Smooth muscle cell (in vitro differentiated cells): ENCODE results near the gene PPP4R2. TPM values are rescaled to one million over a fixed set of nuclear protein-coding genes. Genes with fewer than 3 reads are reported as not detected.

Experiments used
- DNase-seq: peaks from one replicate; lab custom pipeline; 2025; ENCODE audit not compliant: unreplicated experiment; lab: John Stamatoyannopoulos, UW
- H2AFZ ChIP-seq: fragments of 200-600 bp; sonication (generic); 2 replicates; pipeline ENCODE4 v1.6.0; 2016; ENCODE audit warnings: antibody characterized with exemption, low read depth, mild to moderate bottlenecking
- H3F3A ChIP-seq: fragments of 200-600 bp; sonication (generic); 2 replicates; pipeline ENCODE4 v1.6.0; 2017; ENCODE audit warnings: antibody characterized with exemption, low read depth
- H3K27ac ChIP-seq: fragments of 200-600 bp; sonication (generic); 2 replicates; pipeline ENCODE4 v1.5.1; 2016; ENCODE audit warnings: low read depth, mild to moderate bottlenecking
- H3K27me3 ChIP-seq: fragments of 200-600 bp; sonication (generic); 2 replicates; pipeline ENCODE4 v1.6.1; 2016; ENCODE audit warnings: low read depth, mild to moderate bottlenecking
- H3K36me3 ChIP-seq: fragments of 200-600 bp; sonication (generic); 2 replicates; pipeline ENCODE4 v1.5.1; 2016; ENCODE audit warnings: low read depth
- H3K4me1 ChIP-seq: fragments of 200-600 bp; sonication (generic); 2 replicates; pipeline ENCODE4 v1.5.1; 2016; ENCODE audit warnings: low read depth
- H3K4me2 ChIP-seq: fragments of 200-600 bp; sonication (generic); 2 replicates; pipeline ENCODE4 v1.6.0; 2016; ENCODE audit warnings: mild to moderate bottlenecking
- H3K4me3 ChIP-seq: fragments of 200-600 bp; sonication (generic); 2 replicates; pipeline ENCODE4 v1.5.1; 2016; ENCODE audit warnings: mild to moderate bottlenecking
- H3K79me2 ChIP-seq: fragments of 200-600 bp; sonication (generic); 2 replicates; pipeline ENCODE4 v1.6.0; 2016; ENCODE audit warnings: low read depth, mild to moderate bottlenecking
- H3K9ac ChIP-seq: fragments of 200-600 bp; sonication (generic); 2 replicates; pipeline ENCODE4 v1.6.0; 2016; ENCODE audit warnings: low read depth
- H3K9me3 ChIP-seq: fragments of 200-600 bp; sonication (generic); replicated peaks from 2 replicates; pipeline ENCODE4 v1.5.1; 2016; ENCODE audit warnings: low read depth
- H4K20me1 ChIP-seq: fragments of 200-600 bp; sonication (generic); 2 replicates; pipeline ENCODE4 v1.6.0; 2016; ENCODE audit warnings: low read depth
- CTCF ChIP-seq: fragments of 200-600 bp; sonication (generic); IDR thresholded peaks from 2 replicates; pipeline ENCODE4 v1.5.1; 2017; ENCODE audit warnings: borderline replicate concordance, mild to moderate bottlenecking, antibody characterized with exemption; ENCODE audit not compliant: insufficient read depth, poor library complexity, severe bottlenecking
- WGBS: methylation state at CpG from one replicate; pipeline ENCODE4 v1.1.7; 2016; ENCODE audit warnings: low lambda C conversion rate; 5-methylcytosine and 5-hydroxymethylcytosine counted together
- polyA plus RNA-seq: library from polyadenylated mRNA; unstranded; fragments of >200 nt; fragmentation: Nextera tagmentation; extraction: Ambion mirVana; gene quantifications from 2 replicates; pipeline ENCODE4 v1.2.1, GENCODE V29; 2016
- total RNA-seq: library from RNA; depleted of rRNA; stranded (reverse); fragments of >200 nt; gene quantifications from 2 replicates; pipeline ENCODE4 v1.2.3, GENCODE V29; 2014

Gene PPP4R2
- total and polyA plus RNA-seq, 2 experiments from 2014 or later = 34.6 to 52.2 TPM

GRCh38 chr3:72982609-72983366 is 13.8 kb upstream of the PPP4R2 start:
- H3K27ac ChIP-seq = no peak overlapping the region
- H2AFZ ChIP-seq = no peak overlapping the region
- no peaks in the 10 kb centered on the region for H3F3A ChIP-seq
- H3K9ac ChIP-seq = no peak overlapping the region
- H3K79me2 ChIP-seq = no peaks in the 10 kb centered on the region
- H3K36me3 ChIP-seq = no peaks in the 10 kb centered on the region
- H3K4me1 ChIP-seq = no peaks in the 10 kb centered on the region
- no peaks in the 10 kb centered on the region for H3K27me3 ChIP-seq
- H3K9me3 ChIP-seq = peaks cover 2% of the 10 kb centered on the region
- WGBS = 92% methylated on average over 3 of the region's 3 CpGs
- H3K4me3 ChIP-seq = no peak overlapping the region
- H4K20me1 ChIP-seq = no peaks in the 10 kb centered on the region
- no peak overlapping the region for H3K4me2 ChIP-seq
- no peak for TF ChIP-seq CTCF
- DNase-seq = no peak

- 93% methylated on average over 1 of the region's 1 CpG for WGBS
- no peak for TF ChIP-seq CTCF
- H3K4me2 ChIP-seq = no peak overlapping the region
Observed at GRCh38 chr3:72985576-72985975, 11.0 kb upstream of the PPP4R2 start.

GRCh38 chr3:72990701-72991395 is 5.8 kb upstream of the PPP4R2 start:
- H3K4me3 ChIP-seq = no peak overlapping the region
- H4K20me1 ChIP-seq = no peaks in the 10 kb centered on the region
- no peaks in the 10 kb centered on the region for H3K4me1 ChIP-seq
- H3K36me3 ChIP-seq = no peaks in the 10 kb centered on the region
- H3F3A ChIP-seq = no peaks in the 10 kb centered on the region
- H3K9ac ChIP-seq = no peak overlapping the region
- H3K79me2 ChIP-seq = no peaks in the 10 kb centered on the region
- no peak overlapping the region for H3K4me2 ChIP-seq
- no peak for TF ChIP-seq CTCF
- no peaks in the 10 kb centered on the region for H3K27me3 ChIP-seq
- H2AFZ ChIP-seq = no peak overlapping the region
- WGBS = 93% methylated on average over 5 of the region's 5 CpGs
- DNase-seq = no peak
- no peak overlapping the region for H3K27ac ChIP-seq
- no peaks in the 10 kb centered on the region for H3K9me3 ChIP-seq

More at GRCh38 chr3:72985576-72985975, 11.0 kb upstream of the PPP4R2 start:
- Histone ChIP-seq H3F3A (no peaks in the 10 kb centered on the region), H3K9me3 (peaks cover 2% of the 10 kb centered on the region), H2AFZ (no peak overlapping the region), H3K4me1 (no peaks in the 10 kb centered on the region), H3K36me3 (no peaks in the 10 kb centered on the region), H4K20me1 (no peaks in the 10 kb centered on the region), H3K27me3 (no peaks in the 10 kb centered on the region), H3K4me3 (no peak overlapping the region), H3K79me2 (no peaks in the 10 kb centered on the region), H3K27ac (no peak overlapping the region), H3K9ac (no peak overlapping the region)
- DNase-seq = no peak

GRCh38 chr3:72991522-72991921 is 5.1 kb upstream of the PPP4R2 start:
- no peak for TF ChIP-seq CTCF
- Histone ChIP-seq H3K4me2 (no peak overlapping the region), H3K79me2 (no peaks in the 10 kb centered on the region), H3K4me3 (no peak overlapping the region), H3K9ac (no peak overlapping the region), H3K27ac (no peak overlapping the region), H3K9me3 (no peaks in the 10 kb centered on the region), H3K4me1 (peaks cover 3% of the 10 kb centered on the region), H3K36me3 (no peaks in the 10 kb centered on the region), H4K20me1 (no peaks in the 10 kb centered on the region), H3K27me3 (no peaks in the 10 kb centered on the region), H2AFZ (no peak overlapping the region), H3F3A (no peaks in the 10 kb centered on the region)
- 89% methylated on average over 2 of the region's 2 CpGs for WGBS
- no peak for DNase-seq
